ENCODE data around the gene ERF.
A peak's percentile ranks its signal among the peaks of the same experiment; 100 is the strongest.
"Not testable (repeated sequence)": the region's sequence is repeated elsewhere in the genome, so short reads cannot be mapped to it uniquely, and the experiment has no call there.

The ERF gene

GRCh38 chr19:42275103-42275502 lies 20.2 kb upstream of the ERF start:
- DNase-seq (ENCODE audit: low spot score) = no peak

GRCh38 chr19:42274065-42274682 lies 19.2 kb upstream of the ERF start:
- no peak for DNase-seq (ENCODE audit: low spot score)

- DNase-seq (ENCODE audit: low spot score) = no peak
Observed at GRCh38 chr19:42273407-42274064, 18.6 kb upstream of the ERF start.

GRCh38 chr19:42272989-42273406 lies 18.1 kb upstream of the ERF start:
- DNase-seq (ENCODE audit: low spot score) = no peak

GRCh38 chr19:42272535-42272897 lies 17.6 kb upstream of the ERF start:
- DNase-seq (ENCODE audit: low spot score) = no peak

- no peak for DNase-seq (ENCODE audit: low spot score)
Observed at GRCh38 chr19:42271861-42272534, 17.1 kb upstream of the ERF start.

GRCh38 chr19:42271045-42271419 lies 16.1 kb upstream of the ERF start:
- no peak for DNase-seq (ENCODE audit: low spot score)

GRCh38 chr19:42270346-42271044 lies 15.6 kb upstream of the ERF start:
- DNase-seq (ENCODE audit: low spot score) = peak; percentile 57

- no peak for DNase-seq (ENCODE audit: low spot score)
Observed at GRCh38 chr19:42269478-42270345, 14.8 kb upstream of the ERF start.

- DNase-seq (ENCODE audit: low spot score) = peak; percentile 100
Observed at GRCh38 chr19:42268704-42269477, 14.0 kb upstream of the ERF start, which contains the start of gene CIC. Gene CIC, plus strand, starts transcription at chr19:42269252. Its CDS starts 2,532 bp downstream, at chr19:42271784.

GRCh38 chr19:42268142-42268703 lies 13.3 kb upstream of the ERF start:
- DNase-seq (ENCODE audit: low spot score) = peak; percentile 99

GRCh38 chr19:42267644-42268141 lies 12.8 kb upstream of the ERF start:
- DNase-seq (ENCODE audit: low spot score) = no peak

- DNase-seq (ENCODE audit: low spot score) = not testable (repeated sequence)
Observed at GRCh38 chr19:42266928-42267603, 12.1 kb upstream of the ERF start.

- not testable (repeated sequence) for DNase-seq (ENCODE audit: low spot score)
Observed at GRCh38 chr19:42266105-42266504, 11.2 kb upstream of the ERF start.

- DNase-seq (ENCODE audit: low spot score) = no peak
Observed at GRCh38 chr19:42261763-42262162, 6.8 kb upstream of the ERF start.

GRCh38 chr19:42257842-42258241 lies 2.9 kb upstream of the ERF start:
- not testable (repeated sequence) for DNase-seq (ENCODE audit: low spot score)

- no peak for DNase-seq (ENCODE audit: low spot score)
Observed at GRCh38 chr19:42255766-42256745, 1.1 kb upstream of the ERF start.

- peak; percentile 82 for DNase-seq (ENCODE audit: low spot score)
Observed at GRCh38 chr19:42254089-42254849, 659 bp downstream of the ERF start.

Measured in NAMALWA (cell line).